SK-N-SH (cell line): ENCODE results near the gene BABAM1. TPM values are rescaled to one million over a fixed set of nuclear protein-coding genes. Genes with fewer than 3 reads are reported as not detected.

Source experiments
- CTCF ChIA-PET: fragments of 300-600, 350-600 bp; formaldehyde crosslinking; extraction: SDS; loops from one replicate; lab custom pipeline; 2021; lab: Yijun Ruan, JAX
- POLR2A ChIA-PET: fragments of 350-600 bp; sonication (Branson Sonifier 250); formaldehyde crosslinking; extraction: SDS; loops from one replicate; lab custom pipeline; 2020; ENCODE audit warnings: antibody characterized with exemption, inconsistent platforms; lab: Yijun Ruan, JAX
- DNase-seq: peaks from one replicate; pipeline ENCODE4 v3.0.0; 2012
- H2AFZ ChIP-seq: fragments of 200-600 bp; sonication (generic); 2 replicates; pipeline ENCODE4 v1.8.1; 2016; ENCODE audit warnings: antibody characterized with exemption, mild to moderate bottlenecking, low read depth
- H3F3A ChIP-seq: fragments of 200-600 bp; sonication (generic); replicated peaks from 2 replicates; pipeline ENCODE3; 2016; ENCODE audit warnings: antibody characterized with exemption, mild to moderate bottlenecking; ENCODE audit not compliant: insufficient read depth
- H3K27ac ChIP-seq, 2 experiments: fragments of 200-500 bp in 1 of 2; fragments of 200-600 bp in 1 of 2; sonication (Bioruptor generic) in 1 of 2; sonication (generic), shearing (Covaris generic) in 1 of 2; 2 replicates each; pipeline versions ENCODE4 v1.5.1 to v1.6.1; 2014 to 2016; ENCODE audit warnings: low read depth in 2 of 2, inconsistent platforms in 1 of 2, low read length in 1 of 2, mild to moderate bottlenecking in 1 of 2, mixed read lengths in 1 of 2
- H3K27me3 ChIP-seq: fragments of 200-600 bp; sonication (generic), shearing (Covaris generic); 2 replicates; pipeline ENCODE4 v1.6.1; 2016; ENCODE audit warnings: mixed run types; ENCODE audit not compliant: insufficient read depth
- H3K36me3 ChIP-seq, 2 experiments: fragments of 200-500 bp in 1 of 2; fragments of 200-600 bp in 1 of 2; sonication (Bioruptor generic) in 1 of 2; sonication (generic) in 1 of 2; replicated peaks in 1 of 2; 2 replicates each; pipeline versions ENCODE3 to v1.5.1; 2014 to 2016; ENCODE audit warnings: low read length in 1 of 2, mild to moderate bottlenecking in 1 of 2; ENCODE audit not compliant: insufficient read depth in 2 of 2, control insufficient read depth in 1 of 2
- H3K4me1 ChIP-seq, 2 experiments: fragments of 200-500 bp in 1 of 2; fragments of 200-600 bp in 1 of 2; sonication (Bioruptor generic) in 1 of 2; sonication (generic), shearing (Covaris generic) in 1 of 2; 2 replicates each; pipeline versions ENCODE4 v1.5.1 to v1.6.1; 2014 to 2016; ENCODE audit warnings: low read depth in 1 of 2, low read length in 1 of 2, mixed run types in 1 of 2; ENCODE audit not compliant: insufficient read depth in 2 of 2, control insufficient read depth in 1 of 2
- H3K4me2 ChIP-seq: fragments of 200-600 bp; sonication (generic), shearing (Covaris generic); 2 replicates; pipeline ENCODE4 v1.6.1; 2017; ENCODE audit warnings: mixed run types
- H3K4me3 ChIP-seq, 2 experiments: fragments of 200-500 bp in 1 of 2; fragments of 200-600 bp in 1 of 2; sonication (Bioruptor generic) in 1 of 2; sonication (generic), shearing (Covaris generic) in 1 of 2; 2 replicates each; pipeline versions ENCODE4 v1.5.1 to v1.8.1; 2014 to 2016; ENCODE audit warnings: low read depth in 2 of 2, inconsistent platforms in 1 of 2, low read length in 1 of 2, mild to moderate bottlenecking in 1 of 2, mixed read lengths in 1 of 2, moderate library complexity in 1 of 2
- H3K79me2 ChIP-seq: fragments of 200-600 bp; sonication (generic); 2 replicates; pipeline ENCODE4 v1.8.1; 2017; ENCODE audit warnings: mild to moderate bottlenecking; ENCODE audit not compliant: insufficient read depth
- H3K9ac ChIP-seq: fragments of 200-600 bp; sonication (generic); 2 replicates; pipeline ENCODE4 v1.6.1; 2017; ENCODE audit warnings: mixed run types
- H3K9me2 ChIP-seq: fragments of 200-600 bp; sonication (generic); 2 replicates; pipeline ENCODE4 v1.6.1; 2017; ENCODE audit warnings: mixed run types
- H3K9me3 ChIP-seq: fragments of 200-600 bp; sonication (generic); 2 replicates; pipeline ENCODE4 v1.6.1; 2017; ENCODE audit warnings: mixed run types, mild to moderate bottlenecking, moderate library complexity
- H4K20me1 ChIP-seq: fragments of 200-600 bp; sonication (generic); 2 replicates; pipeline ENCODE4 v1.6.1; 2017; ENCODE audit warnings: mild to moderate bottlenecking, mixed run types; ENCODE audit not compliant: insufficient read depth
- CHD2 ChIP-seq: fragments of 150-350 bp; IDR thresholded peaks from 2 replicates; pipeline ENCODE4 v1.6.1; 2018; ENCODE audit warnings: low read length; ENCODE audit not compliant: partially characterized antibody
- EP300 ChIP-seq, 2 experiments: IDR thresholded peaks; 2 replicates each; pipeline versions ENCODE4 v1.4.0 to v1.6.1; 2012; ENCODE audit warnings: borderline replicate concordance in 1 of 2, low read depth in 1 of 2, low read length in 1 of 2
- FOSL2 ChIP-seq: IDR thresholded peaks from 2 replicates; pipeline ENCODE4 v1.4.0; 2012; ENCODE audit warnings: low read depth, mild to moderate bottlenecking, moderate library complexity, borderline replicate concordance
- JUND ChIP-seq: IDR thresholded peaks from 2 replicates; pipeline ENCODE4 v1.4.0; 2012
- MEF2A ChIP-seq: IDR thresholded peaks from 2 replicates; pipeline ENCODE4 v1.4.0; 2012; ENCODE audit warnings: low read depth, borderline replicate concordance
- MXI1 ChIP-seq: IDR thresholded peaks from 2 replicates; pipeline ENCODE4 v1.6.1; 2012; ENCODE audit warnings: mild to moderate bottlenecking, low read depth, low read length, improper control_type of control experiment
- NFIC ChIP-seq: IDR thresholded peaks from 2 replicates; pipeline ENCODE4 v1.4.0; 2012; ENCODE audit warnings: borderline replicate concordance
- POLR2AphosphoS5 ChIP-seq: IDR thresholded peaks from 2 replicates; pipeline ENCODE4 v1.6.1; 2012; ENCODE audit warnings: low read depth, low read length
- RAD21 ChIP-seq: IDR thresholded peaks from 2 replicates; pipeline ENCODE4 v1.6.1; 2012; ENCODE audit warnings: mild to moderate bottlenecking, low read length
- RFX5 ChIP-seq: IDR thresholded peaks from 2 replicates; pipeline ENCODE4 v1.6.1; 2012; ENCODE audit warnings: mild to moderate bottlenecking, improper control_type of control experiment, low read length
- SIN3A ChIP-seq: IDR thresholded peaks from 2 replicates; pipeline ENCODE4 v1.6.1; 2012; ENCODE audit warnings: low read depth, mild to moderate bottlenecking, low read length, moderate library complexity, borderline replicate concordance
- WGBS: methylation state at CpG from one replicate; pipeline ENCODE4 v1.1.6; 2017; ENCODE audit warnings: low lambda C conversion rate; 5-methylcytosine and 5-hydroxymethylcytosine counted together
- polyA plus RNA-seq, 3 experiments: library from polyadenylated mRNA; depleted of rRNA; stranded (reverse); fragments of >200 nt; gene quantifications; 2 replicates each; pipeline ENCODE4 v1.2.3, GENCODE V29; 2012
- TF ChIP-seq, protein P1 (sequence below): fragments of 150-350 bp; IDR thresholded peaks from 2 replicates; pipeline ENCODE4 v1.6.1; 2017; ENCODE audit warnings: antibody characterized with exemption, low read length, low read depth, borderline replicate concordance
- TF ChIP-seq, protein P2 (sequence below): fragments of 150-350 bp; IDR thresholded peaks from 2 replicates; pipeline ENCODE4 v1.6.1; 2016; ENCODE audit warnings: mild to moderate bottlenecking, low read depth, low read length
- TF ChIP-seq, protein P3 (sequence below): IDR thresholded peaks from 2 replicates; pipeline ENCODE4 v1.4.0; 2012; ENCODE audit warnings: low read depth
- TF ChIP-seq, protein P4 (sequence below): IDR thresholded peaks from 2 replicates; pipeline ENCODE4 v1.6.1; 2012; ENCODE audit warnings: mild to moderate bottlenecking, low read depth, low read length, moderate library complexity

The BABAM1 gene
- polyA plus RNA-seq, 1 of the 3 experiments (the other 2 are of a cell fraction) = 192 TPM

DNA sequence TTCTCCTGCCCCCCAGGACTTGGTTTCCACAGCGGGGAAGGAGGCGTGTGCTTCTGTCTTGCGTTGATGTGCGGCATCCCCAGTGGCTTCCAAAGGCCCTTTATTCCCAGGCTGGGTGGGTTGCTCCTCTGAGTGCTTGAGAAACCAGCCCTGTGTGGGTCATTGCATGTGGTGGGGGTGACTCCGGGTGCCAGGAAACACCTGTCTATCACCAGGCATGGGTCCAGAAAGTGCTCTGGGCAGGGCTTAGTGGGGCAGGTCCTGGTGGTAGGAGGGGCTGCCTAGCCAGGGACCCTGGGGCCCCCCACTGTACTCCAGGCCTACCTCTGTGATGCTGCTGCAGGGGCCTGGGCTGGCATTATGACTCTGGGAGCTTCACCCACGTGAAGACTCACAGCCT lies 51.7 kb downstream of the BABAM1 start:
- no peak for DNase-seq
- Histone ChIP-seq H3K27ac (no peak overlapping the region), H3K9me2 (no peaks in the 10 kb centered on the region), H3K4me1 (no peaks in the 10 kb centered on the region), H3K4me3 (no peak overlapping the region), H3K27me3 (no peaks in the 10 kb centered on the region), H3K36me3 (peaks cover 14 to 49% of the 10 kb centered on the region in 2 experiments), H3F3A (peaks cover 7% of the 10 kb centered on the region), H3K79me2 (peaks cover 5% of the 10 kb centered on the region; the same call in 1 of the 2 replicates), H2AFZ (no peak overlapping the region), H3K9ac (no peak overlapping the region), H3K9me3 (no peaks in the 10 kb centered on the region), H4K20me1 (no peaks in the 10 kb centered on the region), H3K4me2 (no peak overlapping the region)
- TF ChIP-seq, protein P1, sequence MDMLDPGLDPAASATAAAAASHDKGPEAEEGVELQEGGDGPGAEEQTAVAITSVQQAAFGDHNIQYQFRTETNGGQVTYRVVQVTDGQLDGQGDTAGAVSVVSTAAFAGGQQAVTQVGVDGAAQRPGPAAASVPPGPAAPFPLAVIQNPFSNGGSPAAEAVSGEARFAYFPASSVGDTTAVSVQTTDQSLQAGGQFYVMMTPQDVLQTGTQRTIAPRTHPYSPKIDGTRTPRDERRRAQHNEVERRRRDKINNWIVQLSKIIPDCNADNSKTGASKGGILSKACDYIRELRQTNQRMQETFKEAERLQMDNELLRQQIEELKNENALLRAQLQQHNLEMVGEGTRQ = no peak
- no peak for TF ChIP-seq MXI1
- TF ChIP-seq, protein P2, sequence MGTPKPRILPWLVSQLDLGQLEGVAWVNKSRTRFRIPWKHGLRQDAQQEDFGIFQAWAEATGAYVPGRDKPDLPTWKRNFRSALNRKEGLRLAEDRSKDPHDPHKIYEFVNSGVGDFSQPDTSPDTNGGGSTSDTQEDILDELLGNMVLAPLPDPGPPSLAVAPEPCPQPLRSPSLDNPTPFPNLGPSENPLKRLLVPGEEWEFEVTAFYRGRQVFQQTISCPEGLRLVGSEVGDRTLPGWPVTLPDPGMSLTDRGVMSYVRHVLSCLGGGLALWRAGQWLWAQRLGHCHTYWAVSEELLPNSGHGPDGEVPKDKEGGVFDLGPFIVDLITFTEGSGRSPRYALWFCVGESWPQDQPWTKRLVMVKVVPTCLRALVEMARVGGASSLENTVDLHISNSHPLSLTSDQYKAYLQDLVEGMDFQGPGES = no peak
- no peak for TF ChIP-seq NFIC
- TF ChIP-seq JUND = no peak
- no peak for TF ChIP-seq CHD2
- no peak for TF ChIP-seq EP300 (IDR thresholded peaks at IDR 0.05; ENCODE audit: borderline replicate concordance in 1 of 2, low read depth in 1 of 2, low read length in 1 of 2)
- no peak for TF ChIP-seq POLR2AphosphoS5
- no peak for TF ChIP-seq RAD21
- no peak for TF ChIP-seq RFX5
- TF ChIP-seq SIN3A = no peak
- TF ChIP-seq, protein P3, sequence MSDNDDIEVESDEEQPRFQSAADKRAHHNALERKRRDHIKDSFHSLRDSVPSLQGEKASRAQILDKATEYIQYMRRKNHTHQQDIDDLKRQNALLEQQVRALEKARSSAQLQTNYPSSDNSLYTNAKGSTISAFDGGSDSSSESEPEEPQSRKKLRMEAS = no peak
- TF ChIP-seq, protein P4, sequence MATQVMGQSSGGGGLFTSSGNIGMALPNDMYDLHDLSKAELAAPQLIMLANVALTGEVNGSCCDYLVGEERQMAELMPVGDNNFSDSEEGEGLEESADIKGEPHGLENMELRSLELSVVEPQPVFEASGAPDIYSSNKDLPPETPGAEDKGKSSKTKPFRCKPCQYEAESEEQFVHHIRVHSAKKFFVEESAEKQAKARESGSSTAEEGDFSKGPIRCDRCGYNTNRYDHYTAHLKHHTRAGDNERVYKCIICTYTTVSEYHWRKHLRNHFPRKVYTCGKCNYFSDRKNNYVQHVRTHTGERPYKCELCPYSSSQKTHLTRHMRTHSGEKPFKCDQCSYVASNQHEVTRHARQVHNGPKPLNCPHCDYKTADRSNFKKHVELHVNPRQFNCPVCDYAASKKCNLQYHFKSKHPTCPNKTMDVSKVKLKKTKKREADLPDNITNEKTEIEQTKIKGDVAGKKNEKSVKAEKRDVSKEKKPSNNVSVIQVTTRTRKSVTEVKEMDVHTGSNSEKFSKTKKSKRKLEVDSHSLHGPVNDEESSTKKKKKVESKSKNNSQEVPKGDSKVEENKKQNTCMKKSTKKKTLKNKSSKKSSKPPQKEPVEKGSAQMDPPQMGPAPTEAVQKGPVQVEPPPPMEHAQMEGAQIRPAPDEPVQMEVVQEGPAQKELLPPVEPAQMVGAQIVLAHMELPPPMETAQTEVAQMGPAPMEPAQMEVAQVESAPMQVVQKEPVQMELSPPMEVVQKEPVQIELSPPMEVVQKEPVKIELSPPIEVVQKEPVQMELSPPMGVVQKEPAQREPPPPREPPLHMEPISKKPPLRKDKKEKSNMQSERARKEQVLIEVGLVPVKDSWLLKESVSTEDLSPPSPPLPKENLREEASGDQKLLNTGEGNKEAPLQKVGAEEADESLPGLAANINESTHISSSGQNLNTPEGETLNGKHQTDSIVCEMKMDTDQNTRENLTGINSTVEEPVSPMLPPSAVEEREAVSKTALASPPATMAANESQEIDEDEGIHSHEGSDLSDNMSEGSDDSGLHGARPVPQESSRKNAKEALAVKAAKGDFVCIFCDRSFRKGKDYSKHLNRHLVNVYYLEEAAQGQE = no peak
- no peak for TF ChIP-seq MEF2A
- no peak for TF ChIP-seq FOSL2
- POLR2A ChIA-PET = no interaction called here
- CTCF ChIA-PET = no interaction called here
- WGBS = 90% methylated on average over 6 of the region's 6 CpGs
